Neural cell (in vitro differentiated cells): ENCODE measurements around the gene ANGPT4. TPM values are rescaled to one million over a fixed set of nuclear protein-coding genes. Genes with fewer than 3 reads are reported as not detected.

Experiments
- H2AFZ ChIP-seq: fragments of 200-600, 300-800 bp; sonication (generic), shearing (Covaris generic); 2 replicates; pipeline ENCODE4 v1.6.0; 2014; ENCODE audit warnings: low read depth, mild to moderate bottlenecking, antibody characterized with exemption, low read length, moderate library complexity
- H3F3A ChIP-seq: fragments of 200-600 bp; shearing (Covaris generic); 2 replicates; pipeline ENCODE4 v1.6.1; 2016; ENCODE audit warnings: mild to moderate bottlenecking, moderate library complexity, mixed read lengths, antibody characterized with exemption, low read length; ENCODE audit not compliant: insufficient read depth, poor library complexity, severe bottlenecking
- H3K27ac ChIP-seq: fragments of 200-600, 300-800 bp; sonication (generic), shearing (Covaris generic); 2 replicates; pipeline ENCODE4 v1.5.1; 2014; ENCODE audit warnings: mild to moderate bottlenecking, low read length, moderate library complexity
- H3K27me3 ChIP-seq: fragments of 300-800, 200-600 bp; sonication (generic), shearing (Covaris generic); 2 replicates; pipeline ENCODE4 v1.6.0; 2014; ENCODE audit warnings: mild to moderate bottlenecking, low read depth, low read length, moderate library complexity; ENCODE audit not compliant: insufficient read depth
- H3K36me3 ChIP-seq: fragments of 300-800, 200-600 bp; sonication (generic), shearing (Covaris generic); 2 replicates; pipeline ENCODE4 v1.5.1; 2014; ENCODE audit warnings: mild to moderate bottlenecking, antibody characterized with exemption, low read length, moderate library complexity; ENCODE audit not compliant: insufficient read depth
- H3K4me2 ChIP-seq: fragments of 300-800, 200-600 bp; sonication (generic), shearing (Covaris generic); 2 replicates; pipeline ENCODE4 v1.6.0; 2014; ENCODE audit warnings: mild to moderate bottlenecking, low read length
- H3K4me3 ChIP-seq: fragments of 300-800, 200-600 bp; sonication (generic), shearing (Covaris generic); 2 replicates; pipeline ENCODE4 v1.5.1; 2014; ENCODE audit warnings: mild to moderate bottlenecking, low read length, moderate library complexity
- H3K79me2 ChIP-seq: fragments of 200-600 bp; shearing (Covaris generic); replicated peaks from 2 replicates; pipeline ENCODE4 v1.6.0; 2014; ENCODE audit warnings: mild to moderate bottlenecking, low read length, moderate library complexity; ENCODE audit not compliant: insufficient read depth
- H3K9ac ChIP-seq: fragments of 300-800, 200-600 bp; sonication (generic), shearing (Covaris generic); 2 replicates; pipeline ENCODE4 v1.6.1; 2016; ENCODE audit warnings: mild to moderate bottlenecking, low read length, mixed read lengths
- H3K9me2 ChIP-seq: fragments of 200-600 bp; shearing (Covaris generic); 2 replicates; pipeline ENCODE4 v1.6.1; 2016; ENCODE audit warnings: mild to moderate bottlenecking, low read length, mixed read lengths; ENCODE audit not compliant: insufficient read depth
- H3K9me3 ChIP-seq: fragments of 200-600, 300-800 bp; sonication (generic), shearing (Covaris generic); 2 replicates; pipeline ENCODE4 v1.6.1; 2016; ENCODE audit warnings: mild to moderate bottlenecking, mixed run types, low read length, moderate library complexity, mixed read lengths
- H4K20me1 ChIP-seq: fragments of 200-600 bp; shearing (Covaris generic); 2 replicates; pipeline ENCODE4 v1.6.1; 2016; ENCODE audit warnings: mild to moderate bottlenecking, mixed run types; ENCODE audit not compliant: insufficient read depth
- EP300 ChIP-seq: fragments of 450-650 bp; conservative IDR thresholded peaks from 2 replicates; pipeline ENCODE4 v1.6.1; 2014; ENCODE audit warnings: antibody characterized with exemption, mild to moderate bottlenecking, moderate library complexity; ENCODE audit not compliant: poor library complexity, severe bottlenecking
- EZH2 ChIP-seq: fragments of 200-600, 300-800 bp; shearing (Covaris generic), sonication (generic); IDR thresholded peaks from 2 replicates; pipeline ENCODE4 v1.6.1; 2014; ENCODE audit warnings: antibody characterized with exemption, low read length, borderline replicate concordance, mild to moderate bottlenecking; ENCODE audit not compliant: insufficient read depth, poor library complexity, severe bottlenecking
- MXI1 ChIP-seq: fragments of 450-650 bp; conservative IDR thresholded peaks from 2 replicates; pipeline ENCODE4 v1.6.1; 2014; ENCODE audit warnings: antibody characterized with exemption, mild to moderate bottlenecking; ENCODE audit not compliant: poor library complexity, severe bottlenecking
- POLR2AphosphoS5 ChIP-seq: IDR thresholded peaks from 2 replicates; pipeline ENCODE4 v1.6.1; 2012
- RAD21 ChIP-seq: fragments of 450-650 bp; conservative IDR thresholded peaks from 2 replicates; pipeline ENCODE4 v1.6.1; 2014; ENCODE audit warnings: antibody characterized with exemption, mild to moderate bottlenecking, moderate library complexity
- SMC3 ChIP-seq: fragments of 450-650 bp; conservative IDR thresholded peaks from 2 replicates; pipeline ENCODE4 v1.6.1; 2014; ENCODE audit warnings: antibody characterized with exemption, mild to moderate bottlenecking, moderate library complexity; ENCODE audit not compliant: poor library complexity
- TAF1 ChIP-seq: IDR thresholded peaks from 2 replicates; pipeline ENCODE4 v1.6.1; 2012; ENCODE audit warnings: low read depth
- polyA plus RNA-seq: library from polyadenylated mRNA; depleted of rRNA; stranded (reverse); fragments of >200 nt; gene quantifications from 2 replicates; pipeline ENCODE4 v1.2.3, GENCODE V29; 2014
- TF ChIP-seq, protein P1 (sequence below): fragments of 450-650 bp; IDR thresholded peaks from 2 replicates; pipeline ENCODE4 v1.5.1; 2014; ENCODE audit warnings: antibody characterized with exemption, mild to moderate bottlenecking, moderate library complexity; ENCODE audit not compliant: poor library complexity, severe bottlenecking
- TF ChIP-seq, protein P2 (sequence below): IDR thresholded peaks from 2 replicates; pipeline ENCODE4 v1.6.1; 2012; ENCODE audit warnings: borderline replicate concordance

ANGPT4 gene
- polyA plus RNA-seq, 1 donor from 2014 or later: not detected

DNA sequence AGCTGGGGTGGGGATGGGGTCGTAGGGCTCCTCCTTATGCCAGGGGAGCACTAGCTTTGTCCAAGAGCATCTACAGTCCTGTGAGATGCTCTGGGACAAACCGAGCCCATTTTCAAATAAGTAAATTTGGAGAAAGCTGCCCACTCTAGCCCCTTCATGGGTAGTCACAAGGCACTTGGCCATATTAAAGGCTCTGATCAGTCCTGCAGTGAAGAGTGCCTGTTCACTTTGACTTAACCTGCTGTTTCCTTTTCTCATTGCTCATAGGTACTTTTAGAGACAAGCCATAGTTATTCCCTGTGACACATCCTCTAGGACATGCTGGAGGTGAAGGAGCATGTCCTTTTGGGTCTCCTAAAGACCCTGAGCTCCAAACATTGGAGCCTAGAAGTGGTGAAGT, 44.2 kb downstream of the ANGPT4 start:
- Histone ChIP-seq H3K4me2 (no peak overlapping the region), H3K9ac (no peak overlapping the region), H3K9me3 (no peaks in the 10 kb centered on the region), H3F3A (no peaks in the 10 kb centered on the region), H3K4me3 (no peak overlapping the region), H3K9me2 (no peaks in the 10 kb centered on the region), H3K36me3 (no peaks in the 10 kb centered on the region), H4K20me1 (no peaks in the 10 kb centered on the region), H3K79me2 (no peaks in the 10 kb centered on the region), H3K27ac (no peak overlapping the region), H3K27me3 (no peaks in the 10 kb centered on the region), H2AFZ (no peak overlapping the region)
- TF ChIP-seq EP300 (no peak), MXI1 (no peak), POLR2AphosphoS5 (no peak), TAF1 (no peak)
- TF ChIP-seq, protein P1, sequence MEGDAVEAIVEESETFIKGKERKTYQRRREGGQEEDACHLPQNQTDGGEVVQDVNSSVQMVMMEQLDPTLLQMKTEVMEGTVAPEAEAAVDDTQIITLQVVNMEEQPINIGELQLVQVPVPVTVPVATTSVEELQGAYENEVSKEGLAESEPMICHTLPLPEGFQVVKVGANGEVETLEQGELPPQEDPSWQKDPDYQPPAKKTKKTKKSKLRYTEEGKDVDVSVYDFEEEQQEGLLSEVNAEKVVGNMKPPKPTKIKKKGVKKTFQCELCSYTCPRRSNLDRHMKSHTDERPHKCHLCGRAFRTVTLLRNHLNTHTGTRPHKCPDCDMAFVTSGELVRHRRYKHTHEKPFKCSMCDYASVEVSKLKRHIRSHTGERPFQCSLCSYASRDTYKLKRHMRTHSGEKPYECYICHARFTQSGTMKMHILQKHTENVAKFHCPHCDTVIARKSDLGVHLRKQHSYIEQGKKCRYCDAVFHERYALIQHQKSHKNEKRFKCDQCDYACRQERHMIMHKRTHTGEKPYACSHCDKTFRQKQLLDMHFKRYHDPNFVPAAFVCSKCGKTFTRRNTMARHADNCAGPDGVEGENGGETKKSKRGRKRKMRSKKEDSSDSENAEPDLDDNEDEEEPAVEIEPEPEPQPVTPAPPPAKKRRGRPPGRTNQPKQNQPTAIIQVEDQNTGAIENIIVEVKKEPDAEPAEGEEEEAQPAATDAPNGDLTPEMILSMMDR: no peak

DNA sequence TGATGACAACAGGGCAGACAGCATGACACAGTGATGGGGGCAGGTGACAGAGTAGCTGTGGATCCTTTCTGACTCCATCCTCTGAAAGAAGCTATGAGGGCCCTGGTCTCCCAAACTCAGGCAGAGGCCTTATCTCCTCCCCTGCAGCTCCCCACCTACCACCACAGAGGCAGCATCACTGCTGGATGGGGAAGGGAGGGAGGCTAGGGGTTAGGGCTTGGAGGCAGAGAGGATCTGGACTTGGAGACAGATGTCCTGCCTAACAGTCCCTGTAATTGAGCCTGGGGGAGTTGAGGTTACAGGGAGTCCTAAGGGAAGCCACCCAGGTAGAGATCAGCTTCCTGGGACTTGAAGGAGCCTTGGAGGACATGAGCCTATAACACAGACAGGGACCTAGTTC, 44.7 kb downstream of the ANGPT4 start:
- Histone ChIP-seq H3K4me3 (no peak overlapping the region), H3K27ac (no peak overlapping the region), H3F3A (no peaks in the 10 kb centered on the region), H4K20me1 (no peaks in the 10 kb centered on the region), H3K9me3 (no peaks in the 10 kb centered on the region), H3K79me2 (no peaks in the 10 kb centered on the region), H3K9ac (no peak overlapping the region), H3K36me3 (no peaks in the 10 kb centered on the region), H3K9me2 (no peaks in the 10 kb centered on the region), H2AFZ (no peak overlapping the region), H3K27me3 (no peaks in the 10 kb centered on the region), H3K4me2 (no peak overlapping the region)
- TF ChIP-seq, protein P1: no peak
- TF ChIP-seq RAD21 (no peak), EZH2 (no peak), POLR2AphosphoS5 (no peak), TAF1 (no peak), SMC3 (no peak), EP300 (no peak)
- TF ChIP-seq, protein P2, sequence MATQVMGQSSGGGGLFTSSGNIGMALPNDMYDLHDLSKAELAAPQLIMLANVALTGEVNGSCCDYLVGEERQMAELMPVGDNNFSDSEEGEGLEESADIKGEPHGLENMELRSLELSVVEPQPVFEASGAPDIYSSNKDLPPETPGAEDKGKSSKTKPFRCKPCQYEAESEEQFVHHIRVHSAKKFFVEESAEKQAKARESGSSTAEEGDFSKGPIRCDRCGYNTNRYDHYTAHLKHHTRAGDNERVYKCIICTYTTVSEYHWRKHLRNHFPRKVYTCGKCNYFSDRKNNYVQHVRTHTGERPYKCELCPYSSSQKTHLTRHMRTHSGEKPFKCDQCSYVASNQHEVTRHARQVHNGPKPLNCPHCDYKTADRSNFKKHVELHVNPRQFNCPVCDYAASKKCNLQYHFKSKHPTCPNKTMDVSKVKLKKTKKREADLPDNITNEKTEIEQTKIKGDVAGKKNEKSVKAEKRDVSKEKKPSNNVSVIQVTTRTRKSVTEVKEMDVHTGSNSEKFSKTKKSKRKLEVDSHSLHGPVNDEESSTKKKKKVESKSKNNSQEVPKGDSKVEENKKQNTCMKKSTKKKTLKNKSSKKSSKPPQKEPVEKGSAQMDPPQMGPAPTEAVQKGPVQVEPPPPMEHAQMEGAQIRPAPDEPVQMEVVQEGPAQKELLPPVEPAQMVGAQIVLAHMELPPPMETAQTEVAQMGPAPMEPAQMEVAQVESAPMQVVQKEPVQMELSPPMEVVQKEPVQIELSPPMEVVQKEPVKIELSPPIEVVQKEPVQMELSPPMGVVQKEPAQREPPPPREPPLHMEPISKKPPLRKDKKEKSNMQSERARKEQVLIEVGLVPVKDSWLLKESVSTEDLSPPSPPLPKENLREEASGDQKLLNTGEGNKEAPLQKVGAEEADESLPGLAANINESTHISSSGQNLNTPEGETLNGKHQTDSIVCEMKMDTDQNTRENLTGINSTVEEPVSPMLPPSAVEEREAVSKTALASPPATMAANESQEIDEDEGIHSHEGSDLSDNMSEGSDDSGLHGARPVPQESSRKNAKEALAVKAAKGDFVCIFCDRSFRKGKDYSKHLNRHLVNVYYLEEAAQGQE: no peak
